Stimulated activated memory B cell treated with anti-CD40 and anti-IgM and Interleukin-4, amounts not matched to agents 10 μg/mL and 1 μg/mL and 100 μg/mL, for 72 hours (primary cell): ENCODE measurements around the gene MBL2.

ENCODE experiments used
- ATAC-seq: fragments of 150-1000 bp; cut with Tn5 transposase; 2 replicates; pipeline ENCODE4 v1.10.0; 2021
- H3K27ac Mint-ChIP-seq: one replicate; pipeline ENCODE4 v1.8.0; 2022; ENCODE audit warnings: mild to moderate bottlenecking, mixed read lengths
- H3K27me3 Mint-ChIP-seq: one replicate; pipeline ENCODE4 v1.8.0; 2022; ENCODE audit warnings: mixed read lengths
- H3K36me3 Mint-ChIP-seq: one replicate; pipeline ENCODE4 v1.8.0; 2022; ENCODE audit warnings: mixed read lengths
- H3K4me1 Mint-ChIP-seq: one replicate; pipeline ENCODE4 v1.8.0; 2022; ENCODE audit warnings: mixed read lengths
- H3K4me3 Mint-ChIP-seq: one replicate; pipeline ENCODE4 v1.8.0; 2022; ENCODE audit warnings: mild to moderate bottlenecking, moderate library complexity, mixed read lengths
- H3K9me3 Mint-ChIP-seq: one replicate; pipeline ENCODE4 v1.8.0; 2022; ENCODE audit warnings: mixed read lengths

MBL2 gene

GRCh38 chr10:52756295-52756694, 16.3 kb downstream of the MBL2 start:
- H3K27ac Mint-ChIP-seq = no peak overlapping the region
- H3K27me3 Mint-ChIP-seq = no peaks in the 10 kb centered on the region
- H3K4me1 Mint-ChIP-seq = no peaks in the 10 kb centered on the region
- no peak overlapping the region for H3K4me3 Mint-ChIP-seq
- no peaks in the 10 kb centered on the region for H3K9me3 Mint-ChIP-seq
- H3K36me3 Mint-ChIP-seq = no peaks in the 10 kb centered on the region
- ATAC-seq = no peak

- H3K27ac Mint-ChIP-seq = no peak overlapping the region
- H3K9me3 Mint-ChIP-seq = no peaks in the 10 kb centered on the region
- no peaks in the 10 kb centered on the region for H3K36me3 Mint-ChIP-seq
- H3K4me1 Mint-ChIP-seq = no peaks in the 10 kb centered on the region
- H3K4me3 Mint-ChIP-seq = no peak overlapping the region
- no peak for ATAC-seq
- H3K27me3 Mint-ChIP-seq = no peaks in the 10 kb centered on the region
These were observed 17.1 kb downstream of the MBL2 start for GRCh38 chr10:52755297-52756062.

- Mint-ChIP-seq H3K9me3 (no peaks in the 10 kb centered on the region), H3K36me3 (no peaks in the 10 kb centered on the region), H3K4me1 (no peaks in the 10 kb centered on the region), H3K4me3 (no peak overlapping the region), H3K27ac (no peak overlapping the region), H3K27me3 (no peaks in the 10 kb centered on the region)
- no peak for ATAC-seq
These were observed 19.7 kb downstream of the MBL2 start for GRCh38 chr10:52752801-52753445.

DNA sequence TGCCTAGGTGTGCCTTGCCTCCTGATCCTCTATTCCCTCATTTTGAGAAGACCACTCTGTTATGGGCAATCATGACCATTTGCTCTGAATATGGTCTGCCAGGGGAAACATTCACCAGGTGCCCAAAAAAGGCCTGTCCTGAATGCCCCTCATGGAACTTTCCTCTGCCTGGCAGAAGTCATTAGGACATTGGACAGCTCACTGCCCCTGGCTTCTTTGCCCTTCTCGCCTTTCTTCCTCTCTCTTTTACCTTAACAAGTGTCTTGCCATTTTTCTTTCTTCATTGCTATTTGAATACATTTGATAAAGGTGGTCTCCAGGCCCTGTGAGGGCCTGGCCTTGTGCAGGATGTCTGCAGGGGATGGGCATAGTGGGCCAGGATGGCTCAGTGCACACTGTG, 20.3 kb downstream of the MBL2 start:
- H3K9me3 Mint-ChIP-seq = no peaks in the 10 kb centered on the region
- no peak for ATAC-seq
- no peaks in the 10 kb centered on the region for H3K27me3 Mint-ChIP-seq
- H3K27ac Mint-ChIP-seq = no peak overlapping the region
- H3K36me3 Mint-ChIP-seq = no peaks in the 10 kb centered on the region
- H3K4me1 Mint-ChIP-seq = no peaks in the 10 kb centered on the region
- no peak overlapping the region for H3K4me3 Mint-ChIP-seq

GRCh38 chr10:52751337-52751736, 21.2 kb downstream of the MBL2 start:
- ATAC-seq = no peak
- Mint-ChIP-seq H3K36me3 (no peaks in the 10 kb centered on the region), H3K27ac (no peak overlapping the region), H3K4me3 (no peak overlapping the region), H3K4me1 (no peaks in the 10 kb centered on the region), H3K27me3 (no peaks in the 10 kb centered on the region), H3K9me3 (no peaks in the 10 kb centered on the region)

DNA sequence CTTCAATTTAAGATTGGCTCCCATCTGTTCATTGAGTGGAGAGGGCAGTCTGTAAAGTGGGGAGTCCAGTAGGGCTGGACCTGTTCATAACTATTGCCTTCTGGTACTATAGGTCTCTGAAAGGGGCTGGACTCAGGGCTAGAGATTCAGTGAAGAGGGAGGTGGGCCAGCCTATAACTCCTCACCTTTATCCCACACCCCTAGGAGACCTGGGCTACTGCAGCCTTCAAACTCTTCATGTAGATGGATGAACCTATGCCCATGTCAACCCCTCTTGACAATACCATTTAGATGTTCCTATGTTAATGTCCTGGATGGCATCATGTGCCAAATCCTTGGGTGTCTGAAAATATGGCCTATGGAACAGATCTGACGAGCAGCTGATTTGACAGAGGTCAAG, 22.0 kb downstream of the MBL2 start:
- H3K27me3 Mint-ChIP-seq = no peaks in the 10 kb centered on the region
- H3K9me3 Mint-ChIP-seq = no peaks in the 10 kb centered on the region
- no peak overlapping the region for H3K4me3 Mint-ChIP-seq
- H3K27ac Mint-ChIP-seq = no peak overlapping the region
- ATAC-seq = no peak
- H3K36me3 Mint-ChIP-seq = no peaks in the 10 kb centered on the region
- no peaks in the 10 kb centered on the region for H3K4me1 Mint-ChIP-seq

DNA sequence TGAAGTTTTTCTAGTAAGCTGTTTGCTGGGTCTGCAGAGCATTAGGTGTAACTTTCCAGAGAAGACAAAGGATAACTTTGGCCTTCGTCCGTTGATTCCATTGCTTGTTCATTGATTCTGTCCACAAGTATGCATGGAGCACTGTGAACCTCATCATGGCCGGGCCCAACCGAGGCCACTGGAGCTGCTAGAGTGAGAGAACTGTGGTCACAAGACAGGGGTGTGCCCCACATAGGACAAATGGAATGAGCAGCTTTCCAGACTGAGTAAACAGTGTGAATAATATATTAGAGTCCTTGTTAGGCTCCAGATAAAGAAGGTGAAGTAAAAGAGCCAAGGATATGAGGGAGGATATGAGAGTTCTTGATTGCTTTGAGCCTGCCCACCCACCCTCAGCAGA, 24.9 kb downstream of the MBL2 start:
- H3K9me3 Mint-ChIP-seq = no peaks in the 10 kb centered on the region
- no peak for ATAC-seq

DNA sequence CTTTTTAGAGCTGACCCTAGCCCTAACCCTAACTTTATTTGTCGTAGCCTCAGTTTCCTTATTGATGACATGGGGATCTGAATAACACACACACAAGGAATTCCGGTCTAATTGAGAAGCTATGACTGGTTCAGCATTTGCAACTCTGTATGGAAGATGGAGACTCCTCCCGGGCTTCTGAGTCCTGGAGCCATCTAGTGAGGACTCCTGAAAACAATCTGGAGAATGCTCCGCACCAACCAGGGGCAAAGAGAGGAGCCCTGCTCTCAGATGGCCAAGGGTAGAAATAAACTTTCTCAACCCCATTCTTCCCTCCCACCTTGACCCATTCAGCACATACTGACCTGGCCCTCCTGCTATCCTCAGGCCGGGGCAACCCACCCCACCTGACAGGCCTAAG, 26.4 kb downstream of the MBL2 start:
- H3K36me3 Mint-ChIP-seq = no peaks in the 10 kb centered on the region
- H3K27me3 Mint-ChIP-seq = no peaks in the 10 kb centered on the region
- no peaks in the 10 kb centered on the region for H3K9me3 Mint-ChIP-seq
- no peaks in the 10 kb centered on the region for H3K4me1 Mint-ChIP-seq
- no peak overlapping the region for H3K27ac Mint-ChIP-seq
- no peak overlapping the region for H3K4me3 Mint-ChIP-seq
- ATAC-seq = no peak

More for the DNA sequence above, 24.9 kb downstream of the MBL2 start:
- H3K4me3 Mint-ChIP-seq = no peak overlapping the region
- H3K36me3 Mint-ChIP-seq = no peaks in the 10 kb centered on the region
- no peak overlapping the region for H3K27ac Mint-ChIP-seq
- H3K4me1 Mint-ChIP-seq = no peaks in the 10 kb centered on the region
- H3K27me3 Mint-ChIP-seq = no peaks in the 10 kb centered on the region

DNA sequence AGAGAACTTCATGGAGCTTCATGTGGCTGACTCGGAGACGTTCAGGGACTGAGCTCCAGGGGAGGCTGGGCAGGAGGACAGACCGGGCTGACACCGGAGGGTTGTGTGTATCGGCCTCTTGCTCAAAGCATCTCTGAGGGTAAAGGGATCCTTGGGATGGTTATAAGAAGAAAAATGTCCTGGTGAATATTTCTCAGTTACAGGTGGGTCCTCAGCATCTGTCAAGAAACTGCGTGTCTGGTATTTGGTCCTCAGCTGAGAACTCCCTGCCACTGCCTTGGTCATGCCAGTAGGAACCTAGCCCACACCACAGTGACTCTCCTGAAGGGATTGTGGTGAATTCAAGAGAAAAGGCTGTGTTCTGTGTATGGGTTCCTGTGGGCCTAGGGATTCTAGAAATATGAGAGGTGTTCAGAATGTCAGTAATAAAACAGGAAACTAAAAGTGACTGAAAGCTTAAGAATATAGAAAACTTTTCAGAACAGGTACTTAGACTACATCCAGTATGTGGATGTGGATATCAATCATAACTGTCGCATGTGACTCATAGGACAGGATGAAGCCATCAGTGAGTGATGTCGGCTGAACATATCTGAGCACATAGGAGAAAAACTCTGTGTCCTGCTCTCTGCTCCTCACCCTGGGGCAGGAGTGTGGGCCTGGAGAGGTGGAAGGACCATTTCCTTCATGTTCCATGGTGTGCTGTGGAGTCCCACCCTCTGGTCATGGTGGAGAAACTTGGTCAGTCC, 28.4 kb downstream of the MBL2 start:
- no peak overlapping the region for H3K27ac Mint-ChIP-seq
- H3K4me3 Mint-ChIP-seq = no peak overlapping the region
- H3K27me3 Mint-ChIP-seq = no peaks in the 10 kb centered on the region
- ATAC-seq = no peak
- no peaks in the 10 kb centered on the region for H3K9me3 Mint-ChIP-seq
- H3K4me1 Mint-ChIP-seq = no peaks in the 10 kb centered on the region
- H3K36me3 Mint-ChIP-seq = no peaks in the 10 kb centered on the region

DNA sequence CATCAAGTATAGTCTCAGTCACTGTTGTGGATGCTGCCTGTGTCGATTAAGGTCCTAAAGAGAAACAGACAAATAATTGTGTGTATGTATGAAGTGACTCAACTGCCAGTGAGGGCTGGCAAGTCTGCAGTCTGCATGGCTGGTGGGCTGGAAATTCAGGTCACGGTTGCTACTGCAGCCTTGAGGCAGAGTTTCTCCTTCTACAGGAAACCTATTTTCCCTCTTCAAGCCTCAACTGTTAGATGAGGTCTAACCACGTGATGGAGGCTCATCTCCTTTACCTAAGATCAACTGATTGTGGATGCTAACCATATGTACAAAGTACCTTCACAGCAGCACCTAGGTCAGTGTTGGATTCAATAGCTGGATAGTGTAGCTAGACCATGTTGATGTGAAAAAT, 29.9 kb downstream of the MBL2 start:
- Mint-ChIP-seq H3K4me1 (no peaks in the 10 kb centered on the region), H3K27me3 (no peaks in the 10 kb centered on the region), H3K4me3 (no peak overlapping the region), H3K36me3 (no peaks in the 10 kb centered on the region), H3K9me3 (no peaks in the 10 kb centered on the region), H3K27ac (no peak overlapping the region)
- ATAC-seq = no peak

DNA sequence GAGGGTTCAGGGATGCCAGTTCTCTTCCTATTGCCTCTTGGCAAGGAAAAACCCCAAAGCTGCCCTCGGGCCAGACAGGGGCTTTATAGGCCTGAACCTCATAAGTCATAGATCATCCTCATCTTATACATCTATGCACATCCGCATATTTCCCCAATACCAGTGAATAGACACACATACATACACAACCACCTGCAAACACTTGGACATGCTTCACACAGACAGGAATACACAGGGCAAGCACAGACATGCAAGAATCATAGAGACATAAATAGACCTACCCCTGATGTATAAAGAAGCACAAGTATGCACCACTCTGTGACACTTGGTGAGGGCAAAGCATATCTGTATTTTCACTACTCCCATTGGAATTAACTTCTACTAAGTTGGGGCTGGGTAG, 30.7 kb downstream of the MBL2 start:
- Mint-ChIP-seq H3K36me3 (no peaks in the 10 kb centered on the region), H3K4me1 (no peaks in the 10 kb centered on the region), H3K27ac (no peak overlapping the region), H3K27me3 (no peaks in the 10 kb centered on the region), H3K9me3 (no peaks in the 10 kb centered on the region), H3K4me3 (no peak overlapping the region)
- no peak for ATAC-seq

GRCh38 chr10:52740913-52741675, 31.5 kb downstream of the MBL2 start:
- Mint-ChIP-seq H3K36me3 (no peaks in the 10 kb centered on the region), H3K4me1 (no peaks in the 10 kb centered on the region), H3K9me3 (no peaks in the 10 kb centered on the region), H3K4me3 (no peak overlapping the region), H3K27ac (no peak overlapping the region), H3K27me3 (no peaks in the 10 kb centered on the region)
- no peak for ATAC-seq

- Mint-ChIP-seq H3K36me3 (no peaks in the 10 kb centered on the region), H3K4me3 (no peak overlapping the region), H3K4me1 (no peaks in the 10 kb centered on the region), H3K27me3 (no peaks in the 10 kb centered on the region), H3K27ac (no peak overlapping the region), H3K9me3 (no peaks in the 10 kb centered on the region)
- no peak for ATAC-seq
These were observed 32.4 kb downstream of the MBL2 start for GRCh38 chr10:52740155-52740549.

GRCh38 chr10:52739380-52740154, 33.0 kb downstream of the MBL2 start:
- Mint-ChIP-seq H3K9me3 (no peaks in the 10 kb centered on the region), H3K27me3 (no peaks in the 10 kb centered on the region), H3K4me1 (no peaks in the 10 kb centered on the region), H3K27ac (no peak overlapping the region), H3K36me3 (no peaks in the 10 kb centered on the region), H3K4me3 (no peak overlapping the region)
- ATAC-seq = no peak

GRCh38 chr10:52738951-52739350, 33.6 kb downstream of the MBL2 start:
- Mint-ChIP-seq H3K4me1 (no peaks in the 10 kb centered on the region), H3K9me3 (no peaks in the 10 kb centered on the region), H3K36me3 (no peaks in the 10 kb centered on the region), H3K27ac (no peak overlapping the region), H3K4me3 (no peak overlapping the region), H3K27me3 (no peaks in the 10 kb centered on the region)
- no peak for ATAC-seq
